Measurements from ENCODE around the gene ADGRG6. TPM values are rescaled to one million over a fixed set of nuclear protein-coding genes. Genes with fewer than 3 reads are reported as not detected.

Gene ADGRG6
- total RNA-seq, 1 experiment from 2014 or later = 5.3 TPM

DNA sequence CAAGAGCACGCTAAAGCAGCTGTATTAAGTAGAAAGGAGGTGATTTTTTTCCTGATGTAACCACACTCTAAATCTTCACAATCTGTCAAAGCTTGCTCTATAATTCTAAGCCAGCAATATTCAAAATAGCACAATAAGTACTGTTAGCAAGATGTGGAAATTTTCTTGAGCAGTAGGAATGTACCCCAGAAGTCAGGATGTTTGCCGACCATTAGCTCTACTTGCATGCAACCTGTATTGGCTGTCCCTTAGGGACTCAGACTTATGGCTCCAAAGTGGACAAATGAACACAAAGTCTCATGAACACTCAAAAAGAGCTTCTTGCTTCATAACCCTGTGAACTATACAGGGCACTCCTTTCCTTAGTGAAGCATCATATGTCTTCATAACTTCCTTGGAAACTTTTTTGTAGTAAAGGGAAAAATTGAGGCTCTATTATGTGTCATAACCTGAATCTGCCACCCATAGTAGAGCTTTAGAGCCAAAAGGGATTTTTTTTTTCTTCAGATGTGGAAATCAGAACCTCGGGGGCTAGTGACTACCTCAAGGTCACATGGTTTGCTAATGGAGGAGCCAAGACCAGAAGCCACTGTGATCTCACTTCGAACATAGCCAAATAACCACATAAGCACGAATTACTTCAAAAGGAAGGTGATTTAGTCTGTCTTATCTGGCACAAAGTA, 54.5 kb downstream of the ADGRG6 start:
- no peak for DNase-seq (ENCODE audit: low spot score)
- POLR2A ChIA-PET = no interaction called here
- no peak for ATAC-seq
- Mint-ChIP-seq H3K27me3 (ENCODE audit: low read depth) (no peaks in the 10 kb centered on the region), H3K27ac (no peak overlapping the region), H3K4me3 (no peak overlapping the region), H3K9me3 (peaks cover 8% of the 10 kb centered on the region), H3K36me3 (no peaks in the 10 kb centered on the region), H3K4me1 (peaks cover 3% of the 10 kb centered on the region)
- CTCF ChIA-PET = interaction anchor here (1.5 kb wide), 1 partner anchor 284 kb away, joined by 3 read pairs; no protein-coding TSS in a partner anchor
- TF ChIP-seq, protein P1, sequence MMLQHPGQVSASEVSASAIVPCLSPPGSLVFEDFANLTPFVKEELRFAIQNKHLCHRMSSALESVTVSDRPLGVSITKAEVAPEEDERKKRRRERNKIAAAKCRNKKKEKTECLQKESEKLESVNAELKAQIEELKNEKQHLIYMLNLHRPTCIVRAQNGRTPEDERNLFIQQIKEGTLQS (CRISPR knock-in tag; conservative IDR thresholded peaks at IDR 0.05) = no peak
- TF ChIP-seq ELF4 (CRISPR knock-in tag; IDR thresholded peaks at IDR 0.05; ENCODE audit: low read depth) = no peak
- TF ChIP-seq ZNF671 (CRISPR knock-in tag; IDR thresholded peaks at IDR 0.05) = no peak
- TF ChIP-seq, protein P2, sequence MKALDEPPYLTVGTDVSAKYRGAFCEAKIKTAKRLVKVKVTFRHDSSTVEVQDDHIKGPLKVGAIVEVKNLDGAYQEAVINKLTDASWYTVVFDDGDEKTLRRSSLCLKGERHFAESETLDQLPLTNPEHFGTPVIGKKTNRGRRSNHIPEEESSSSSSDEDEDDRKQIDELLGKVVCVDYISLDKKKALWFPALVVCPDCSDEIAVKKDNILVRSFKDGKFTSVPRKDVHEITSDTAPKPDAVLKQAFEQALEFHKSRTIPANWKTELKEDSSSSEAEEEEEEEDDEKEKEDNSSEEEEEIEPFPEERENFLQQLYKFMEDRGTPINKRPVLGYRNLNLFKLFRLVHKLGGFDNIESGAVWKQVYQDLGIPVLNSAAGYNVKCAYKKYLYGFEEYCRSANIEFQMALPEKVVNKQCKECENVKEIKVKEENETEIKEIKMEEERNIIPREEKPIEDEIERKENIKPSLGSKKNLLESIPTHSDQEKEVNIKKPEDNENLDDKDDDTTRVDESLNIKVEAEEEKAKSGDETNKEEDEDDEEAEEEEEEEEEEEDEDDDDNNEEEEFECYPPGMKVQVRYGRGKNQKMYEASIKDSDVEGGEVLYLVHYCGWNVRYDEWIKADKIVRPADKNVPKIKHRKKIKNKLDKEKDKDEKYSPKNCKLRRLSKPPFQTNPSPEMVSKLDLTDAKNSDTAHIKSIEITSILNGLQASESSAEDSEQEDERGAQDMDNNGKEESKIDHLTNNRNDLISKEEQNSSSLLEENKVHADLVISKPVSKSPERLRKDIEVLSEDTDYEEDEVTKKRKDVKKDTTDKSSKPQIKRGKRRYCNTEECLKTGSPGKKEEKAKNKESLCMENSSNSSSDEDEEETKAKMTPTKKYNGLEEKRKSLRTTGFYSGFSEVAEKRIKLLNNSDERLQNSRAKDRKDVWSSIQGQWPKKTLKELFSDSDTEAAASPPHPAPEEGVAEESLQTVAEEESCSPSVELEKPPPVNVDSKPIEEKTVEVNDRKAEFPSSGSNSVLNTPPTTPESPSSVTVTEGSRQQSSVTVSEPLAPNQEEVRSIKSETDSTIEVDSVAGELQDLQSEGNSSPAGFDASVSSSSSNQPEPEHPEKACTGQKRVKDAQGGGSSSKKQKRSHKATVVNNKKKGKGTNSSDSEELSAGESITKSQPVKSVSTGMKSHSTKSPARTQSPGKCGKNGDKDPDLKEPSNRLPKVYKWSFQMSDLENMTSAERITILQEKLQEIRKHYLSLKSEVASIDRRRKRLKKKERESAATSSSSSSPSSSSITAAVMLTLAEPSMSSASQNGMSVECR (CRISPR knock-in tag; IDR thresholded peaks at IDR 0.05; ENCODE audit: borderline replicate concordance) = no peak
- TF ChIP-seq, protein P3, sequence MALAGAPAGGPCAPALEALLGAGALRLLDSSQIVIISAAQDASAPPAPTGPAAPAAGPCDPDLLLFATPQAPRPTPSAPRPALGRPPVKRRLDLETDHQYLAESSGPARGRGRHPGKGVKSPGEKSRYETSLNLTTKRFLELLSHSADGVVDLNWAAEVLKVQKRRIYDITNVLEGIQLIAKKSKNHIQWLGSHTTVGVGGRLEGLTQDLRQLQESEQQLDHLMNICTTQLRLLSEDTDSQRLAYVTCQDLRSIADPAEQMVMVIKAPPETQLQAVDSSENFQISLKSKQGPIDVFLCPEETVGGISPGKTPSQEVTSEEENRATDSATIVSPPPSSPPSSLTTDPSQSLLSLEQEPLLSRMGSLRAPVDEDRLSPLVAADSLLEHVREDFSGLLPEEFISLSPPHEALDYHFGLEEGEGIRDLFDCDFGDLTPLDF (CRISPR knock-in tag; IDR thresholded peaks at IDR 0.05) = no peak
- TF ChIP-seq CBFB (CRISPR knock-in tag; IDR thresholded peaks at IDR 0.05; ENCODE audit: low read depth) = no peak
- TF ChIP-seq, protein P4, sequence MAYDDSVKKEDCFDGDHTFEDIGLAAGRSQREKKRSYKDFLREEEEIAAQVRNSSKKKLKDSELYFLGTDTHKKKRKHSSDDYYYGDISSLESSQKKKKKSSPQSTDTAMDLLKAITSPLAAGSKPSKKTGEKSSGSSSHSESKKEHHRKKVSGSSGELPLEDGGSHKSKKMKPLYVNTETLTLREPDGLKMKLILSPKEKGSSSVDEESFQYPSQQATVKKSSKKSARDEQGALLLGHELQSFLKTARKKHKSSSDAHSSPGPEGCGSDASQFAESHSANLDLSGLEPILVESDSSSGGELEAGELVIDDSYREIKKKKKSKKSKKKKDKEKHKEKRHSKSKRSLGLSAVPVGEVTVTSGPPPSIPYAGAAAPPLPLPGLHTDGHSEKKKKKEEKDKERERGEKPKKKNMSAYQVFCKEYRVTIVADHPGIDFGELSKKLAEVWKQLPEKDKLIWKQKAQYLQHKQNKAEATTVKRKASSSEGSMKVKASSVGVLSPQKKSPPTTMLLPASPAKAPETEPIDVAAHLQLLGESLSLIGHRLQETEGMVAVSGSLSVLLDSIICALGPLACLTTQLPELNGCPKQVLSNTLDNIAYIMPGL (CRISPR knock-in tag; IDR thresholded peaks at IDR 0.05) = no peak
- TF ChIP-seq TEAD1 (CRISPR knock-in tag; IDR thresholded peaks at IDR 0.05) = no peak
- TF ChIP-seq OVOL2 (CRISPR knock-in tag; IDR thresholded peaks at IDR 0.05; ENCODE audit: borderline replicate concordance) = no peak
- TF ChIP-seq, protein P5, sequence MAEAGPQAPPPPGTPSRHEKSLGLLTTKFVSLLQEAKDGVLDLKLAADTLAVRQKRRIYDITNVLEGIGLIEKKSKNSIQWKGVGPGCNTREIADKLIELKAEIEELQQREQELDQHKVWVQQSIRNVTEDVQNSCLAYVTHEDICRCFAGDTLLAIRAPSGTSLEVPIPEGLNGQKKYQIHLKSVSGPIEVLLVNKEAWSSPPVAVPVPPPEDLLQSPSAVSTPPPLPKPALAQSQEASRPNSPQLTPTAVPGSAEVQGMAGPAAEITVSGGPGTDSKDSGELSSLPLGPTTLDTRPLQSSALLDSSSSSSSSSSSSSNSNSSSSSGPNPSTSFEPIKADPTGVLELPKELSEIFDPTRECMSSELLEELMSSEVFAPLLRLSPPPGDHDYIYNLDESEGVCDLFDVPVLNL (CRISPR knock-in tag; IDR thresholded peaks at IDR 0.05; ENCODE audit: borderline replicate concordance, low read depth) = no peak
- no peak for TF ChIP-seq NR2C2 (CRISPR knock-in tag; IDR thresholded peaks at IDR 0.05)
- no peak for TF ChIP-seq NFATC4 (CRISPR knock-in tag; IDR thresholded peaks at IDR 0.05)
- no peak for TF ChIP-seq CREB1 (CRISPR knock-in tag; IDR thresholded peaks at IDR 0.05)
- TF ChIP-seq, protein P6, sequence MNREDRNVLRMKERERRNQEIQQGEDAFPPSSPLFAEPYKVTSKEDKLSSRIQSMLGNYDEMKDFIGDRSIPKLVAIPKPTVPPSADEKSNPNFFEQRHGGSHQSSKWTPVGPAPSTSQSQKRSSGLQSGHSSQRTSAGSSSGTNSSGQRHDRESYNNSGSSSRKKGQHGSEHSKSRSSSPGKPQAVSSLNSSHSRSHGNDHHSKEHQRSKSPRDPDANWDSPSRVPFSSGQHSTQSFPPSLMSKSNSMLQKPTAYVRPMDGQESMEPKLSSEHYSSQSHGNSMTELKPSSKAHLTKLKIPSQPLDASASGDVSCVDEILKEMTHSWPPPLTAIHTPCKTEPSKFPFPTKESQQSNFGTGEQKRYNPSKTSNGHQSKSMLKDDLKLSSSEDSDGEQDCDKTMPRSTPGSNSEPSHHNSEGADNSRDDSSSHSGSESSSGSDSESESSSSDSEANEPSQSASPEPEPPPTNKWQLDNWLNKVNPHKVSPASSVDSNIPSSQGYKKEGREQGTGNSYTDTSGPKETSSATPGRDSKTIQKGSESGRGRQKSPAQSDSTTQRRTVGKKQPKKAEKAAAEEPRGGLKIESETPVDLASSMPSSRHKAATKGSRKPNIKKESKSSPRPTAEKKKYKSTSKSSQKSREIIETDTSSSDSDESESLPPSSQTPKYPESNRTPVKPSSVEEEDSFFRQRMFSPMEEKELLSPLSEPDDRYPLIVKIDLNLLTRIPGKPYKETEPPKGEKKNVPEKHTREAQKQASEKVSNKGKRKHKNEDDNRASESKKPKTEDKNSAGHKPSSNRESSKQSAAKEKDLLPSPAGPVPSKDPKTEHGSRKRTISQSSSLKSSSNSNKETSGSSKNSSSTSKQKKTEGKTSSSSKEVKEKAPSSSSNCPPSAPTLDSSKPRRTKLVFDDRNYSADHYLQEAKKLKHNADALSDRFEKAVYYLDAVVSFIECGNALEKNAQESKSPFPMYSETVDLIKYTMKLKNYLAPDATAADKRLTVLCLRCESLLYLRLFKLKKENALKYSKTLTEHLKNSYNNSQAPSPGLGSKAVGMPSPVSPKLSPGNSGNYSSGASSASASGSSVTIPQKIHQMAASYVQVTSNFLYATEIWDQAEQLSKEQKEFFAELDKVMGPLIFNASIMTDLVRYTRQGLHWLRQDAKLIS (CRISPR knock-in tag; IDR thresholded peaks at IDR 0.05; ENCODE audit: borderline replicate concordance) = no peak
- TF ChIP-seq, protein P7, sequence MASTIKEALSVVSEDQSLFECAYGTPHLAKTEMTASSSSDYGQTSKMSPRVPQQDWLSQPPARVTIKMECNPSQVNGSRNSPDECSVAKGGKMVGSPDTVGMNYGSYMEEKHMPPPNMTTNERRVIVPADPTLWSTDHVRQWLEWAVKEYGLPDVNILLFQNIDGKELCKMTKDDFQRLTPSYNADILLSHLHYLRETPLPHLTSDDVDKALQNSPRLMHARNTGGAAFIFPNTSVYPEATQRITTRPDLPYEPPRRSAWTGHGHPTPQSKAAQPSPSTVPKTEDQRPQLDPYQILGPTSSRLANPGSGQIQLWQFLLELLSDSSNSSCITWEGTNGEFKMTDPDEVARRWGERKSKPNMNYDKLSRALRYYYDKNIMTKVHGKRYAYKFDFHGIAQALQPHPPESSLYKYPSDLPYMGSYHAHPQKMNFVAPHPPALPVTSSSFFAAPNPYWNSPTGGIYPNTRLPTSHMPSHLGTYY (CRISPR knock-in tag; IDR thresholded peaks at IDR 0.05) = no peak
- TF ChIP-seq, protein P8, sequence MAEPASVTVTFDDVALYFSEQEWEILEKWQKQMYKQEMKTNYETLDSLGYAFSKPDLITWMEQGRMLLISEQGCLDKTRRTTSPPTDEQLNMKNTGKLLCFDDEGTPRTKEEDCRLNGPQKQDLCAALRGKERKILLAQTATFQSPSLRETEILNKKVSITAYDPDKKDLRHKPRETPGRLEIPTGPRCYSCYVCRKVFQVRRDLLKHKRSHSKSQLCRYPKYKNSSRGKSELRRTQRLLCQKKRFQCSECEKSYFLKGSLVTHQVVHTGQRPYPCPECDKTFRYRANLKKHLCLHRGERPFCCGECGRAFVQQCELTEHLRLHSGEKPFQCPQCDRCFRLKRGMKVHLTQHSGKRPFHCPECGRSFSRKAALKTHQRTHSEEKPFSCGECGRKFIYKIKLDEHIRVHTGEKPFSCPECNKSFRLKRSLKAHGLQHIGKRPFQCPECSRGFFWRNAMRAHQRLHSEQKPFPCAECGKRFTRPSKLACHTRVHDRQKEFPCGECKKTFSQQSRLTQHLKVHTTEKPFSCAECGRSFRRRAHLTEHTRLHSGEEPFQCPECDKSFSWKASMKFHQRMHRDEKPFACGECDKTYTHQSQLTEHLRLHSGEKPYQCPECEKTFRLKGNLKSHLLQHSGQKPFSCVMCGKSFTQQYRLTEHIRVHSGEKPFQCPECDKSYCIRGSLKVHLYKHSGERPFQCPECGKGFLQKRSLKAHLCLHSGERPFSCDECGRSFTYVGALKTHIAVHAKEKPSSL (CRISPR knock-in tag; conservative IDR thresholded peaks at IDR 0.05) = no peak
- TF ChIP-seq, protein P9, sequence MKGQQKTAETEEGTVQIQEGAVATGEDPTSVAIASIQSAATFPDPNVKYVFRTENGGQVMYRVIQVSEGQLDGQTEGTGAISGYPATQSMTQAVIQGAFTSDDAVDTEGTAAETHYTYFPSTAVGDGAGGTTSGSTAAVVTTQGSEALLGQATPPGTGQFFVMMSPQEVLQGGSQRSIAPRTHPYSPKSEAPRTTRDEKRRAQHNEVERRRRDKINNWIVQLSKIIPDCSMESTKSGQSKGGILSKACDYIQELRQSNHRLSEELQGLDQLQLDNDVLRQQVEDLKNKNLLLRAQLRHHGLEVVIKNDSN (CRISPR knock-in tag; IDR thresholded peaks at IDR 0.05) = no peak
- TF ChIP-seq FOXP1 (CRISPR knock-in tag; IDR thresholded peaks at IDR 0.05; ENCODE audit: borderline replicate concordance) = no peak
- no peak for TF ChIP-seq ZNF138 (CRISPR knock-in tag; conservative IDR thresholded peaks at IDR 0.05)
- TF ChIP-seq HMGA2 (CRISPR knock-in tag; IDR thresholded peaks at IDR 0.05) = no peak
